ENCODE measurements around the gene HOGA1.
"Not testable (repeated sequence)": the region's sequence is repeated elsewhere in the genome, so short reads cannot be mapped to it uniquely, and the experiment has no call there.

Gene HOGA1

DNA sequence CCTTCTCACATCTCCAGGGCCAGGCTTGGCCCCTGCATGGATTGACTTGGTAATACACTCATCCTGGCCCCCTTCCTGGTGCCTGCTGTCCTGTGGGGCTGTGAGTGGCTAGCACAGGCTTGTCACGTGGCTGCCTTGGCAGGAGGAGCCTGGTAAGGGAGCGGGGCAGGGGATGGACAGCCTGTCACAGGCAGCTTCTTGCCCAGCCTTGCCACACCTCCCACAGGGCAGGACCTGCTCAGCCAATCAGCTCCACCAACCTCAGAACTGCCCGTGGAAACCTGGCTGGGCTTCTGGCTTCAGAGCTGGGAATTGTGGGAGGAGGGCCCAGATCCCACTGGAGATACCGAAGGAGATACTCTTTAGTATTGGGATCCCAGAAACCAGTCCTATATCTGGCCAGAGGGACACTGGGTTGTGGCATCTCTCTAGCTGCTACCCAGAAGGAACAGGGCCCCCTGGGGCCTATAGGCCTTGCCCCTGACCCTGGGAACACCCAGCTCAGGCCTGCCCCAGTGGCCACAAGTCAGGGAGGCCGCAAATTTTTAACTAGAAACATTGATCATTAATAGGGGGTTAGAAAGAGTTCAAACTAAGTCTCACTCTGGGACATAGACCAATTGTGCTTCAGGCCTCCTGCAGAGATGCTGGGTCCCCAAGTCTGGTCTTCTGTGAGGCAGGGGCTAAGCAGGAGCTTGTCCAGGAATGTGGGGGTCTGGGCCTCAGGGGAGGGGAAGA is at the start of gene HOGA1:
HOGA1 (plus strand) TSS at position 330 of the 738 bp plus-strand sequence; CDS start at position 645, 315 bp downstream.
- DNase-seq, result no peak

DNA sequence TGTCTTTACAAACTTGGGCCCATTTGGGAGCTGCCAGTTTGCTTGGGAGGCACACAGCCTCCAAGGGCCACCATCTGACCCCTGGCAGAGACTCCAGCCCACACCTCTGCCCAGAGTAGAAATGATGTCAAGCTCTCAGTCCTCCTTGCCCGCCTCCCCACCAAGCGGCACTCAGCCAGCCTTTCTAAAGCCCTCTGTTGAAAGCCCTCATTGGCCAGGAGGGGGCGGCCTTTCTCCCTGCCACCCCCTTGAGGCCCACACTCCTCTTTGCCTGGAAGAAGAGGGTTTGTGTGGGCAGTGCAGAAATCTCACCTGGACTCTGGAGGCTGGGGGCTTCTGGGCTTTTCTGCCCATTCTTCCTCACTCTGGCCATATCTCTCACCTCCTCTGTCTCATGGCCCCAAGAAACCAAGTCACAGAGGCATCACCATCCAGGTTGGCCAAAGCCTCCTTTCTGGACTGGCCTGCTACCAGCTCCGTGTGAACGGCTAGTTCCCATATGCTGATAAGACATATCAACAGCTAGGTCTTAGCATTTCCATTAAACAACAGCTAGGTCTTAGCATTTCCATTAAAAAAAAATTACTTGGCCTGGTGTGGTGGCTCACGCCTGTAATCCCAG is 49.3 kb upstream of the HOGA1 start:
- DNase-seq, result no peak

DNA sequence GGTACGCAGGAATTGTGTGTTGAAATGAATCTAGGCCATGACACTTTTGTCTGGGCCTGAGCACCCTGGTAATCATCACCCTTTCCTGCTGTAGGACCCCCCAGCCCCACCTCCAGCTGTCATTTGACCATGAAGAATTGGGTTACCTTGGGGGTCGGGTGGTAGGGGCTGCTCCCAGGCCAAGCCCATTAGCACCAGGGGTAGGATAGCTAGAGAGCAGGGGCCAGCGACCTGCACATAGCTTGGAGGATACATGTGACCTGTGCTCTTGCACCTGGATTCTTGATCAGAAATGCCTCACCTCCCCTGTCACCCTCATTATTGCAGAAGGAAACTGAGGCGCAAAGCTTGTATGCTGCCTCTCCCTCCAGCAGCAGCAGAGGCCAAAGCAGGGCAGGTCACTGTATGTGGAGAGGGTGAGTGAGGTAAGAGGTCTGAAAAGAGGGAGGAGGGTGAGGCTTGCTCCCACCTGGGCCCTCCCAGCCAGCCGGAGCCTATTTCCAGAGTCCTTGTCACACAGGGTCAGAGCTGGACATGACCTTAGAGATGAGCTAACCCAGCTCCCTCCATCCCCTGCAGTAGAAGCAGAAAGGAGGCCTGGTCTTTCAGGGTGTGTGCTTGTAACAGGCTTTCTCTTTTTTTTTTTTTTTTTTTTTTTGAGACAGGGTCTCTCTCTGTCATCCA is 46.9 kb upstream of the HOGA1 start:
- DNase-seq, result no peak

DNA sequence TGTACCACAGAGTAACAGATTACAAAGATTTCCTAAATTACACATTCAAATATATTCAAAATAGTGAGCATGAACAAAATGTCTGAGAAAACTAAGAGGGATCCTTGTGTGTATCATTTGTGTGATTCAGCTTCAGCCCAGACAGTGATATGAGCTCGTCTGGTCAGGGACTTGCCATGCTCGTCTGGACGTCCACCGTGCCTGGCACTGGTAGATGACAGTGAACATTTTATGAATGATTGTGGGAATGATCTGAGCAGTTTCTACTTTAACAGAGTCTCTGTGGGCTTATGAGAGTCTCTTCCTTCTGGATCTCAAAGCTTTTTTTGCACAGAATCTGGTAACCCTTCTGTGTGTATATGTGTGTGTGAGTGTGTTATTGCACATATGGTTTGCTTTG is 45.8 kb upstream of the HOGA1 start:
- DNase-seq, result no peak

DNA sequence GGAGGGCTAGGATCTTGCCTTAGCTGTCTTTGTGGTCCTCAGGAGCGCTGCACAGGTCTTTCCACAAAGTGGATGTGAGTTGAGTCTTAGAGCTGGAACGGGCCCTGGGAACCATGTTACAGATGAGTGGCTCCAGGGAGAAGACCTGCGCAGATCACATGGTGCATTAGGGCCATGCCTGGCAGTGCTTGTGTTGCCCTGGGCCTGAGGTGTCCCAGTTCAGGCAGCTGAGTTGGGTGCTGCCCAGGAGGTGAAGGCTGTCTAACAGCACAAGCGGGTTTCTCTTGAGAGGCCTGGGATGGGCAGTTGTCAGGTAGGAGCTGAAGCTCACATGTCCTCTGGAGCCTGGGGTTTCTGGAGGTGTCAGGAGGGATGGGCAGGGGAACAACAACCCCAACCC is 45.4 kb upstream of the HOGA1 start:
- DNase-seq, result no peak

DNA sequence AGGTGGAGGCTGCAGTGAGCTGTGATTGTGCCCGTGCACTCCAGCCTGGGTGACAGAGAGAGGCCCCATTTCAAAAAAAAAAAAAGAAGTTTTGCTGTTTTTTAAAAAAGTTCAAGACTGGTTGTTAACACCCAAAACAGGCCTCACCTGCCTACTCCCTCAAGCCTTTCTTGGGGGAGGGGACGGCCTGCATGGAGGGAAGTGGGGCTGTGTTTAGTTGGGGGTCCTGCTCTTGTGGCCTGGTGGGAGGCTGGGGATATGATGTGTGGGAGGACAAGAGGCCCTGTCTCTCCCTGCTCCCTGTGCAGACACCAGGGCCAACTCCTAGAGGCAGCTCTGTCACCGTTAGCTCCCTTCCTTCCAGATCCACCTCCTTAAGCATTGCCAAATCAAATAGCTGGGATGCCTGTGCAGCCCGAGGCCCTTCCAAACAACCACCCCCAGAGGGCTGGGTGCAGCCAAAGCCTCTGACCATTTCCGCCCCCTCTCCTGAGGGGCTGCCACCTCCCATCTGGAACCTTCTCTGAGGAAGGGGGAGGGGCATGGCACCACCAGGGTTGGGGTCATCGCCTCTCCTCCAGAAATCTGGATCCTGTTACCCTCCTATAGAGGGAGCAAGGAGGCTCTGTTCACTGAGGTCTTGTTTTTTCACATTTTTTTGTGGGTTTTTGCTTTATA is 44.5 kb upstream of the HOGA1 start:
- DNase-seq, result no peak

DNA sequence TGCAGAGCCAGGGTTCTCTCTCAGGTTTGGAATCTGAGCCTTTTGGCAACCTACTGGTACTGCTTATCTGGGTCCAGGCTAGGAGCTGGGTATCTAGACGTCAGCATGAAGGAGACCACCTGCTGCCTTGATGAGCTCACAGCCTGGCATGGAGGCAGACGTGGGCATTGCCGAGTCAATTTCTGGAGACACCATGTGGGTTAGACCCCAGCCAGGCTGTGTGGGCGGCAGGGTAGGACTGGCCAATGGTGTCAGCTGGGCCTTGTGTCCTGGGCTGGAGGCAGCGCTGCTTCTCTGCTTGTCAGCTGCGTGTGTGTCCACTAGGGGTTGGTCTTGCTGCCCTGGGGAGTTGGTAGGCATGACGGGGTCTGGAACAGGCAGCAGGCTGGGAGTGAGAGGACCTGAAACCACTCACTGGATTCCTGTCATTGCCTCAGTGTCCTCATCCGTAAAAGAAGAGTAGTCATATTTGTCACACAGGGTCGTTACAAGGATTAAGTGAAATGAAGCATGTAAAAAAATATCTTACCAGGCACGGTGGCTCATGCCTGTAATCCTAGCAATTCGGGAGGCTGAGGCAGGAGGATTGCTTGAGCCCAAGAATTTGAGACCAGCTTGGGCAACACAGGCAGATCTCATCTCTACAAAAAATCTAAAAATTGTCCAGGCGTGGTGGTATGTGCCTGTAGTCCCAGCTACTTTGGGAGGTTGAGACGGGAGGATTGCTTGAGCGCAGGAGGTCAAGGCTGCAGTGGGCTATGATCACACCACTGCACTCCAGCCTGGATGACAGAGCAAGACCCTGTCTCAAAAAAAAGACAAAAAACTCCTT is 43.3 kb upstream of the HOGA1 start:
- no peak for DNase-seq

DNA sequence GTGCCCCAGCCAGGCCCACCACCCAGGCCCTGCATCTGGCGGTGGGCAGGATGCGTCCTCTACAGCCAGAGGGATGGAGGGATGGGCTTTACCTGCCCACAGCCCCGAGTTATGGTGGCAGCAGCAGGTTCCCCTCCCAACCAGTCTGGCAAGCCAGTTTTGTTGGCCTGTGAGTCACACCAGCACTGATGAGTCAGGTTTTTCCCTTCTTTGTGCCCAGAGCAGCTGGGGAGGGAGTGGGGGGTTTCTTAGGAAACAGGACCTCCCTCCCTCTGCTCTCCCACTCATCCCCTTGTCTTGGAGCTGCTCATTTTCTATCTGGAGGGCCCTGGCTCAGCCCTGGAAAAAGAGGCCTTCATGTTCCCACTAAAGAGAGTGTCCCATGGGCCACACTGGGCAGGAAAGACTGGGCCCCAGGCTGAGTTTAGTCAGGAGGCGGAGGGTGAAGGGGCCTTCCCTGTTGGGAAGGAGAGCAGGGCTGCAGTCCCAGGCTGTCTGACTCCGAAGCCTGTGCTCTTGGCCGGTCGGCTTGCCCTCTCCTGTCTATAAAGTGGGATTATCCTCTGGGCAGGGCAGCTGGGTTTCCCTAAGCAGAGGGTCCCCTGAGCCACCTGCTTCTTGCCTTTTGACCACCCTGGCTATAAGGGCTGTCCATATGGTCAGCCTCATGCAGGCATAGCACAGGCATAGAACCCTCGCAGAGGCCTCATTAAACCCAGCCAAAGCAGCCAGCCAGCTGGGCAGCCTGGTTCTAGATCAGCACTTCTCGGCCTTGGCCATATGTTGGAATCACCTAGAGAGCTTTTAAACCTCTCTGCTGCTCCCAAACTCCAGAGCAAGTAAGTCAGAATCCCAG is 41.8 kb upstream of the HOGA1 start:
- no peak for DNase-seq

DNA sequence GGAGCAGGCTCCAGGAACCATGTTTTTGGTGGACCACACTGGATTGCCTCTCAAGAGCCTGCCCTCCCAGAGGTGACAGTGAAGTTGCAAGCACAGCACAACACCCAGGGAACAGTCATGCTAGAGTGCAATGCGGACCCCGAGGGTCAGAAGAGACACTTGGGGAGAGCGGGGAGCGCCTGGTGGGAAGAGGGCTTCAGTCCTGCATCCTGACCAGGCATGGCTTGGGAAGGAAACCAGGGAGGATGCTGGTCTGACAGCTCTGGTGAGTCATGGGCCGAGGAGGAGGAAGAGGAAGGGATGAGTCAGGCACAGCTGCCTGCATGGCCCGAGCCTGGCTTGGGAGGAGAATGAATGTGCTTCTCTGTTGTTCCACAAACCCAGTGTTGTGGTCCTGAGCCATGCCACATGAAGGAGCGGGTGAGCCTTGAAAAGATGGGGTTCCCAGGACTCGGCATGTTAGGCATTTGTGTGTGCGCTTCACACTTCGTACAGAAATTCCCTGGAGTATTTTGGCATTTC is 41.1 kb upstream of the HOGA1 start:
- no peak for DNase-seq

DNA sequence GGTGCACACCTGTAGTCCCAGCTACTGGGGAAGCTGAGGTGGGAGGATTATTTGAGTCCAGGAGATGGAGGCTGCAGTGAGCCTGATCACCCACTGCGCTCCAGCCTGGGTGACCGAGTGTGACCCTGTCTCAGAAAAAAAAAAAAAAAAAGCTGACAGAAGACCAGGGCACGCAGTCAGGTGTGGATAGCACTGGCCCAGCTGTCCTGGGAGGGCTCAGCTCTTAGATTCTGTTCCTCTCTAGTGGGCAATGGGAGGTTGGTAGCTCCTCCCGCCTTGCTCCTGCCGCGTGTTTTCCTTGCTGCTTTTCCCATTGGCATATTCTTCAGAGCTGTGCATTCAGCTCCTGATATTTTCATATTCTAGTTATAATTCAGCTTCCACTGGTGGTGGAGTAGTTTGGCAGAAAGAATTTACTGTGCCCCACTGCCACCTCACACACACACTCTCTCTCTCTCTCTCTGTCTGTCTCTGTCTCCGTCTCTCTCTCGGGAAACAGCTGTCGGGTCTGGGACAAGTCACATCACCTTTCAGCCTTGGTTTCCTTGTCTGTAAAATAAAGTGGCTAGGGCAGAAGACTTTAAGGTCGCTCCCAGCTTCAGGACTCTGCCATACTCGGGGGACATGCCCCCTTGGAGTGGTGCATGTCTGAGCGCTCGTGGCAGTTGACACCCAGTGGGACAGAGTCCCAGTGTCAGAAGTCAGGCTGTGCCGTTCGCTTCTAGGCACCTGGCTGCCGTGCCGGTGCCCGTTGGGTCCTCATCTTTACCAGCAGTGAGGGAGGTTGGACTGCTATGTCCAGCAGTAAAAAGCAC is 37.5 kb upstream of the HOGA1 start:
- no peak for DNase-seq

DNA sequence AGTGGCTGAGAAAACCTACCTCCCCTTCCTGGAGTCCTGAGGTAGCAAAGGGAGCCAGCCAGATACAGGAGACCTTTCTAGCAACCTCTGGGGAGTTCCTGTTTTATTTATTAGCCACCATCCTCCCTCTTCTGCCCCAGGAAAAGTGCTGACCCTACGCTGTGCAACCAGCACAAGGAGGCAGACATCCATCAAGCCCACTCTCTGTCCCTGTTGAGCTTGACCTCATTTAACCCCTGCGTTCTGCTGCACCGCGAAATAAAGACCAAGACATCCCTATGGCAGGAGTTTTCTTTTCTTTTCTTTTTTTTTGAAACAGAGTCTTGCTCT is 37.0 kb upstream of the HOGA1 start:
- DNase-seq, result no peak

DNA sequence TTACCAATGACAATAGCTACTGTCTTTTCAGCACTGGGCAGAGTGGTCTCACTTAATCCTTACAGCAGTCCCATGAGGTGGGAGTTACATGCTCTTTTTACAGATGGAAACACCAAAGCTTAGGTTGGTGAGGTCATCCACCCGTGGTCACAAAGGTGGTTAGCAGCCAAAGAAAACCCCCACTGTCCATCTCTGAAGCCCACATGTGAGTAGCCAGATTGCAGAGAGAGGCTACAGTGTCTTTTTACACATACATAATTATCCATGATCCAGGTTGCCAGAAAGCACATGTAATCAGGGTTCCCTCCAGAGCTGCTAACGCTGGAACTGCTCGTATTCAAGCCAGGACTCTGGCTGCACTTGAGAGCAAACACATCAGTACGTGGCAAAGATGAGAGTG is 36.2 kb upstream of the HOGA1 start:
- DNase-seq, result no peak

DNA sequence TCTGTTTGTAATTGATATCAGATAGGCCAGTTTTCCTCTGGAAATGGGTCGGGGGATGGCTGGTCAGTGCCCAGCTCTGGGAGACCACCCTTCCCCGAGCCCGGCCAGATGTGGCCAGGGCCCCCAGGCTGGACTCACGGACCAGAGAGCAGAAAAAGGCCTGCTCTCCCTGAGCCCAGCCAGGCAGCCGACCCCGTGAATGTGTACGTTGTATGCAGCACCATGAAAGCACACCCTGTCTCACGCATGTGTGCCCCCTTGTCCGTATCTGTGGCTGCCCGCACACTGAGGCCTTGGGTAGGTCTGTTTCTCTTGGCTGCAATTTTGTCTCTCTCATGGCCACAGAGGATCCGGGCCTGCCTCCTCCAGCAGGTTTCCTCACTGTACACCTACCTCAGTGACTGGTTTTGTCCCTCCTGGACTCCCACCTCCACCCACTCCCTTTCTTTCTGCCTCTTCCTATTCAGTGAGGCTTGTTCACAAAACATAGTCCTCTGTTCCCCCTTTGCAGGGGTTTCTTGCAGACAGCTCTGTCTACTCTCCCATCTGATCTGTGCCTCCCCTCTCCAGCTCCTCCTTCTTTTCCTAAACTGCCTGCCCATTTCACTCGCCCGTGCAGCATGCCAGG is 35.2 kb upstream of the HOGA1 start:
- DNase-seq, result no peak

DNA sequence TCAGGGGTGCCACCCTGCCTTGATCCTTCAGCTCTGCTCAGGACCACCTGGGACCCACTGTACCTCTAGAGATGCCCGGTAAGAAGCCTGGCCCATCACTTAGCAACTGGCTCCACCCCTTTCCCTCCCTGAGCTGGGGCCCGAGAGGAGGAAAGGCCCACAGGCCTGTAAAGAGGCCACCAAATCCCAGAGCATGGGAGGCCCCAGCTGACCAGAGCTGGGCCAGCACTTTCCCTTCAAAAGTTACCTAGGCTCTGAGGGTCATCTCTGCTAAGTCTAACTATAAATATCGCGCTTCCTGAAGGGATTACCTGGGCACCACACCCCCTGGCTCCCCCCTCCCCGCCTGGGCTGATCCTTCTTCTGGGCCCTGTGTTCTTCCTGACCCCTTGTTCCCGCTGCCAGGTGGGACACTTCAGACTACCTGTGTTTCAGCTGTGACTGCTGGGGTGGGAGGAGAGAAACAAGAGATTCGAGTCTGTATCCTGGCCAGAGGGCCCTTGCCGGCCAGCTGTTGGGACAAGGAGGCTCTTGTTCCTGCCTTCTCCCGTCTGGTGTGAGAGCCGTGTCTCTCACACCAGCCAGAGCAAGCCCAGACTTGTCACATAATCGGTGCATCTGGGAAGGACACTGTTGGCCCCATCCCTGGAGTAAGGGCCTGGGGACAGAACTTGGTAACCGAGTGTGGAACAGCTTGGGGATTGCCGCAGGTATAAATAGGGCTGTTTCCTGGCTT is 34.4 kb upstream of the HOGA1 start:
- DNase-seq, result no peak

DNA sequence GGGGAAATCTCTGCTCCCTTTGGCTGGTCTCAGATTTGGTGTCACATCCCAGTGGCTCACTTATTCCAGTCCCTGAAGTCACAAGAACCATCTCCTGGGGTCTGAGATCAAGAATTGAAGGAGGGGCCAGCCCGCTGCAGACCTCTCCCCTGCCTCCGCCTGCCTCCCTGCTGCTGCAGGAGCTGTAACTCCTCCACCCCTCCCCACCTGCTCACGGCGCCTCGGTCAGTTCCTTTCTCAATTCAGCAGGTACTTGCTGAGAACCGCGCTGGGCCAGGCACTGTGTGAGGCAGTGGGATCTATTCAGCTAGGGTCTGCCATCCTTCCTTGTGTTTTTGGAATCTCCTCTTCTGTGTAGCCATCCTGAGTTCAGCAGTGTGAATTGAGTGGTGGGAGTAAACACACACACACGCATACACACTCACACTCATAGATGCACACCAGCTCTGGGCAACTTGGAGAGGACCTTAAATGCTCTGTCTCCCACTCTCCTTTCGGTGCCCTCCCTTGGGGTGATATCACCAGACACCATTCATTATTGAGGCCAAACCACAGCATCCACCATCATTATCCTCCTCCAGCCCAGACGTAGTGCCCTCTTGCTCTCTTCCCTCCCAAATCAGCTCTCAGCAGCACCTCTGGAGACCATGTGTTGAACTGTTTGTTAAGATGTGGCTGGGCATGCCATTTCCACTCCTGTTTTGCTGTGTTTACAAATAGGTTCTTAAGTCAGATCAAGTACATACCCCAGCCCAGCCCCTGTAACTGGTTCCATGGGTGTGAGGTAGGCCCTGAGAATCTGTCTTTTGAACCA is 33.6 kb upstream of the HOGA1 start:
- no peak for DNase-seq

DNA sequence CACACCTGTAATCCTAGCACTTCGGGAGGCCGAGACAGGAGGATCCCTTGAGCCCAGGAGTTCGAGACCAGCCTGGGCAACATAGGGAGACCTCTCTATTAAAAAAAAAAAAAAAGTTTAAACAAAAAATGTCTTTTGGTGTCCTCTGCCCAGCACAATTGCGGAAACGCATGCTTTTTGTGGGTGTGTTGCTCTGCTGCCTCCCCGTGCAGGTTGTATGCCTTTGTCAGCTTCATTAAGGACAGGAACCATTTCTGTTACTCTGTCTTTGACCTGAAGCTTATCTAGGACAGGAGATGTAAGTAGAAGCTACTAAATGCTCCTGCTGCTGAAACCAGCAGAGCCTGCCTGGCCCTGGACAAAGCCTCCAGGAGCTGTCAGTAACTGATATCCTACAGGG is 32.9 kb upstream of the HOGA1 start:
- no peak for DNase-seq

DNA sequence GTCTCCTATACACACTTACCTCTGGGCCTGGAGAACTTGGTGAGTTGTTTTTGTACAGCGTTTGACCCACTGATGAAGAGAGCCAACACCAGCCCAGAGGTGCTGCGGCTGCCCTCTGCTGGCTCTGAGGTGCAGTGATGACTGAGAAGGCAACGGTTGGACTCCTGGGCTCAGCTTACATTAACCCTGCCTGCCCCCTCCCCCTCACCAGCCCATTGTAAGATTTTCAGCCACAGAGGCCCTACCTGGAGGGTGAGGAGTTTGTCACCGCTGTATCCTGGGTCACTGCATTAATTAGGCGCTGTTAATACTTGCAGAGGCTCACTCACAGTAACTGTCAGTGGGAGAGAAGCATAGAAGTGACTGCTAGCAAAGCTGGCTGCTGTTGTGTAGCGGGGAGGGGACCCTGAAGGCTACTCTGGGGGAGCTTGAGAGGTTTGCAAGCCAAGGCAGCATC is 30.6 kb upstream of the HOGA1 start:
- no peak for DNase-seq

DNA sequence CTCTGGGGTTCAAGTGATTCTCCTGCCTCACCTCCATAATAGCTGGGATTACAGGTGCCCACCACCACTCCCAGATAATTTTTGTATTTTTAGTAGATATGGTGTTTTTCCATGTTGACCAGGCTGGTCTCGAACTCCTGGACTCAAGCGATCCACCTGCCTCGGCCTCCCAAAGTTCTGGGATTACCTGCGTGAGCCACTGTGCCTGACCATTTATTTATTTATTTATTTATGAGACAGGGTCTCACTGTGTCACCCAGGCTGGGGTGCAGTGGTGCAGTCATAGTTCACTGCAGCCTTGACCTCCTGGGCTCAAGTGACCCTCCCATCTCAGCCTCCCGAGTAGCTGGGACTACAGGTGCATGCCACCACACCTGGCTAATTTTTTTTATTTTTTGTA is 29.9 kb upstream of the HOGA1 start:
- not testable (repeated sequence) for DNase-seq

All from NCI-H1048 (cell line).